ENCODE measurements around the gene CLDN11.

DNA sequence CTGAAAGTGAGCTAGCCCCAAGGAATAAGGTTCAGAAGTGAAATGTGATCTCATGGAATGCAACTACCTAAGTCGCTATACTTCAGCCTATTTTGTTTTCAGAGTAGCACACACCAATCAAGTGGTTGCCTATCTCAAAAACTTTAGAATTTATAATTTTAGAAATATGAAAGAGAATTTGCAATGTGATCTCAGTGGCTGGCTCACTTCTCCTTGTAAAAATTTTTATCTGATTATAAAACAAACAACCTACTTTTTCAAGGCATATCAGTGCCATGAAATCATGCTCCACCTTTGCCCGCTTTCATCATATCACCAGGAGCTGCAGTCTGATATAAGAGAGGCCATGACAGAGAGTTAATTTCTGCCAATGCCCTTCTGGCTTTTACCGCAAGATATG is 47.3 kb downstream of the CLDN11 start:
- TF ChIP-seq, protein P1, sequence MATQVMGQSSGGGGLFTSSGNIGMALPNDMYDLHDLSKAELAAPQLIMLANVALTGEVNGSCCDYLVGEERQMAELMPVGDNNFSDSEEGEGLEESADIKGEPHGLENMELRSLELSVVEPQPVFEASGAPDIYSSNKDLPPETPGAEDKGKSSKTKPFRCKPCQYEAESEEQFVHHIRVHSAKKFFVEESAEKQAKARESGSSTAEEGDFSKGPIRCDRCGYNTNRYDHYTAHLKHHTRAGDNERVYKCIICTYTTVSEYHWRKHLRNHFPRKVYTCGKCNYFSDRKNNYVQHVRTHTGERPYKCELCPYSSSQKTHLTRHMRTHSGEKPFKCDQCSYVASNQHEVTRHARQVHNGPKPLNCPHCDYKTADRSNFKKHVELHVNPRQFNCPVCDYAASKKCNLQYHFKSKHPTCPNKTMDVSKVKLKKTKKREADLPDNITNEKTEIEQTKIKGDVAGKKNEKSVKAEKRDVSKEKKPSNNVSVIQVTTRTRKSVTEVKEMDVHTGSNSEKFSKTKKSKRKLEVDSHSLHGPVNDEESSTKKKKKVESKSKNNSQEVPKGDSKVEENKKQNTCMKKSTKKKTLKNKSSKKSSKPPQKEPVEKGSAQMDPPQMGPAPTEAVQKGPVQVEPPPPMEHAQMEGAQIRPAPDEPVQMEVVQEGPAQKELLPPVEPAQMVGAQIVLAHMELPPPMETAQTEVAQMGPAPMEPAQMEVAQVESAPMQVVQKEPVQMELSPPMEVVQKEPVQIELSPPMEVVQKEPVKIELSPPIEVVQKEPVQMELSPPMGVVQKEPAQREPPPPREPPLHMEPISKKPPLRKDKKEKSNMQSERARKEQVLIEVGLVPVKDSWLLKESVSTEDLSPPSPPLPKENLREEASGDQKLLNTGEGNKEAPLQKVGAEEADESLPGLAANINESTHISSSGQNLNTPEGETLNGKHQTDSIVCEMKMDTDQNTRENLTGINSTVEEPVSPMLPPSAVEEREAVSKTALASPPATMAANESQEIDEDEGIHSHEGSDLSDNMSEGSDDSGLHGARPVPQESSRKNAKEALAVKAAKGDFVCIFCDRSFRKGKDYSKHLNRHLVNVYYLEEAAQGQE (IDR thresholded peaks at IDR 0.05): peak; percentile 20
- TF ChIP-seq MAX (IDR thresholded peaks at IDR 0.05) (no peak), RAD21 (IDR thresholded peaks at IDR 0.05) (no peak), TAF1 (conservative IDR thresholded peaks at IDR 0.05) (no peak), ZBTB33 (IDR thresholded peaks at IDR 0.05) (peak; percentile 25), YY1 (IDR thresholded peaks at IDR 0.05) (peak; percentile 48), SP1 (IDR thresholded peaks at IDR 0.05) (no peak), JUND (IDR thresholded peaks at IDR 0.05) (no peak), HNF4A (conservative IDR thresholded peaks at IDR 0.05) (peak; percentile 12 to 56), EGR1 (IDR thresholded peaks at IDR 0.05; ENCODE audit: low read depth in 2 of 2) (no peak), GABPA (IDR thresholded peaks at IDR 0.05 in 1 of 2, conservative IDR thresholded peaks at IDR 0.05 in 1 of 2) (no peak), FOXA1 (IDR thresholded peaks at IDR 0.05) (no peak)
- TF ChIP-seq, protein P2, sequence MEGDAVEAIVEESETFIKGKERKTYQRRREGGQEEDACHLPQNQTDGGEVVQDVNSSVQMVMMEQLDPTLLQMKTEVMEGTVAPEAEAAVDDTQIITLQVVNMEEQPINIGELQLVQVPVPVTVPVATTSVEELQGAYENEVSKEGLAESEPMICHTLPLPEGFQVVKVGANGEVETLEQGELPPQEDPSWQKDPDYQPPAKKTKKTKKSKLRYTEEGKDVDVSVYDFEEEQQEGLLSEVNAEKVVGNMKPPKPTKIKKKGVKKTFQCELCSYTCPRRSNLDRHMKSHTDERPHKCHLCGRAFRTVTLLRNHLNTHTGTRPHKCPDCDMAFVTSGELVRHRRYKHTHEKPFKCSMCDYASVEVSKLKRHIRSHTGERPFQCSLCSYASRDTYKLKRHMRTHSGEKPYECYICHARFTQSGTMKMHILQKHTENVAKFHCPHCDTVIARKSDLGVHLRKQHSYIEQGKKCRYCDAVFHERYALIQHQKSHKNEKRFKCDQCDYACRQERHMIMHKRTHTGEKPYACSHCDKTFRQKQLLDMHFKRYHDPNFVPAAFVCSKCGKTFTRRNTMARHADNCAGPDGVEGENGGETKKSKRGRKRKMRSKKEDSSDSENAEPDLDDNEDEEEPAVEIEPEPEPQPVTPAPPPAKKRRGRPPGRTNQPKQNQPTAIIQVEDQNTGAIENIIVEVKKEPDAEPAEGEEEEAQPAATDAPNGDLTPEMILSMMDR (IDR thresholded peaks at IDR 0.05; ENCODE audit: low read depth, low read length, missing input control): no peak
- TF ChIP-seq, protein P3, sequence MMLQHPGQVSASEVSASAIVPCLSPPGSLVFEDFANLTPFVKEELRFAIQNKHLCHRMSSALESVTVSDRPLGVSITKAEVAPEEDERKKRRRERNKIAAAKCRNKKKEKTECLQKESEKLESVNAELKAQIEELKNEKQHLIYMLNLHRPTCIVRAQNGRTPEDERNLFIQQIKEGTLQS (IDR thresholded peaks at IDR 0.05): no peak
